Thyroid gland (tissue), 4 donors: Measurements from ENCODE around the gene HACD4. TPM values are rescaled to one million over a fixed set of nuclear protein-coding genes. Genes with fewer than 3 reads are reported as not detected.
A peak's percentile ranks its signal among the peaks of the same experiment; 100 is the strongest.

Source experiments
- DNase-seq, 2 donors: peaks; one replicate each; pipeline ENCODE4 v3.0.0-alpha.2; 2019
- H3K27ac ChIP-seq, 3 donors: fragments of 200-600 bp; sonication (generic); 1 replicate in 2 of 3; 2 replicates in 1 of 3; pipeline ENCODE4 v1.5.1; 2016 to 2019; ENCODE audit warnings: mild to moderate bottlenecking in 1 of 3, moderate library complexity in 1 of 3
- H3K27me3 ChIP-seq: fragments of 200-600 bp; sonication (generic); one replicate; pipeline ENCODE4 v1.5.1; 2019
- H3K36me3 ChIP-seq, 2 donors: fragments of 200-600 bp; sonication (generic); one replicate each; pipeline ENCODE4 v1.5.1; 2016 to 2019
- H3K4me1 ChIP-seq, 2 donors: fragments of 200-600 bp; sonication (generic); one replicate each; pipeline ENCODE4 v1.5.1; 2017 to 2019
- H3K4me3 ChIP-seq, 3 donors: fragments of 200-600 bp; sonication (generic); replicated peaks in 1 of 3; 1 replicate in 2 of 3; 2 replicates in 1 of 3; pipeline ENCODE4 v1.5.1; 2016; ENCODE audit warnings: mild to moderate bottlenecking in 1 of 3
- H3K9me3 ChIP-seq: fragments of 200-600 bp; sonication (generic); one replicate; pipeline ENCODE4 v1.5.1; 2017
- CTCF ChIP-seq, 6 experiments: fragments of 200-600 bp in 3 of 6; fragments of 450-650 bp in 3 of 6; sonication (generic) in 3 of 6; IDR thresholded peaks; one replicate each; pipeline ENCODE4 v1.5.1; 2016 to 2019; ENCODE audit warnings: antibody characterized with exemption in 6 of 6, mild to moderate bottlenecking in 2 of 6, inconsistent platforms in 1 of 6, moderate library complexity in 1 of 6
- POLR2A ChIP-seq, 2 donors: fragments of 450-650 bp; IDR thresholded peaks; one replicate each; pipeline ENCODE4 v1.6.1; 2017; ENCODE audit warnings: antibody characterized with exemption in 2 of 2, mild to moderate bottlenecking in 2 of 2, moderate library complexity in 1 of 2
- WGBS, 2 donors: methylation state at CpG; one replicate each; pipeline ENCODE4 v1.1.5; 2017; 5-methylcytosine and 5-hydroxymethylcytosine counted together
- intact Hi-C: fragments of 100-400 bp; cut with DNase I; formaldehyde crosslinking; loops from one replicate; pipeline ENCODE4 v1.15.1; 2023
- total RNA-seq, 4 donors: library from RNA; depleted of rRNA; stranded (reverse); fragments of >200 nt; gene quantifications; one replicate each; pipeline ENCODE4 v1.2.3, GENCODE V29; 2016

HACD4 gene
- total RNA-seq, 4 donors from 2014 or later, result 1.8 to 4.8 (median 3.3) TPM

GRCh38 chr9:21023861-21024260 is 7.6 kb downstream of the HACD4 start:
- H3K36me3 ChIP-seq, result no peaks in the 10 kb centered on the region
- no peaks in the 10 kb centered on the region for H3K4me1 ChIP-seq
- H3K4me3 ChIP-seq, result no peak overlapping the region
- no peak for DNase-seq
- H3K9me3 ChIP-seq, result no peaks in the 10 kb centered on the region
- intact Hi-C loops, result no loop called here
- WGBS, 2 donors, result 92 to 94% methylated on average over 2 of the region's 2 CpGs
- TF ChIP-seq POLR2A (IDR thresholded peaks at IDR 0.05) (no peak), CTCF (IDR thresholded peaks at IDR 0.05) (no peak)
- H3K27ac ChIP-seq, result no peak overlapping the region
- H3K27me3 ChIP-seq, result no peaks in the 10 kb centered on the region

DNA sequence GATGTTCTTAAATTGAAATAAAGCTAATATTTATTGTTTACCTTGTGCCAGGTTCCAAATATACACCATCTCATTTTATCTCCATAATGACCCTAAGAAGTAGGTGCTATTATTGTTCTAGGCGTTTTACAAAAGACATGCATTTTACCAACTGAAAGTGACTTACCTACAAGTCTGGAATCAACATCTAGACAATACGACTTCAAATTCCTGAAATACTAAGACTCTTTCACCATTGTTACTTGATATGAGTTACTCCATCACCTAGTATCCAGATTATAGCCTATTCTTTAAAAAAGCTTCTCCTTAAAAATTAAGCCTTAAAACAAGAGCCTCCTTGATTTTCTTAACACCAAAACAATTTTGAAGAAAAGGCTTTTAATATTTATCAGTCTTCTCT is 13.3 kb downstream of the HACD4 start:
- no peak for TF ChIP-seq POLR2A (IDR thresholded peaks at IDR 0.05)
- no peak for TF ChIP-seq CTCF (IDR thresholded peaks at IDR 0.05)
- no peak for DNase-seq
- no peaks in the 10 kb centered on the region for H3K36me3 ChIP-seq
- peaks cover 6 to 12% of the 10 kb centered on the region in 2 donors for H3K4me1 ChIP-seq
- H3K4me3 ChIP-seq, result no peak overlapping the region
- H3K9me3 ChIP-seq, result no peaks in the 10 kb centered on the region
- WGBS, 2 donors, result 88 to 93% methylated on average over 2 of the region's 2 CpGs
- intact Hi-C loops, result no loop called here
- no peak overlapping the region for H3K27ac ChIP-seq
- no peaks in the 10 kb centered on the region for H3K27me3 ChIP-seq

GRCh38 chr9:21016701-21017491 is 14.5 kb downstream of the HACD4 start:
- intact Hi-C loops, result no loop called here
- no peak overlapping the region for H3K4me3 ChIP-seq
- no peak overlapping the region for H3K27ac ChIP-seq
- no peaks in the 10 kb centered on the region for H3K36me3 ChIP-seq
- peaks cover 6 to 12% of the 10 kb centered on the region in 2 donors for H3K4me1 ChIP-seq
- TF ChIP-seq POLR2A (IDR thresholded peaks at IDR 0.05) (no peak), CTCF (IDR thresholded peaks at IDR 0.05) (no peak)
- 84 to 85% methylated on average over 2 of the region's 2 CpGs for WGBS, 2 donors
- DNase-seq, result no peak
- H3K27me3 ChIP-seq, result no peaks in the 10 kb centered on the region
- no peaks in the 10 kb centered on the region for H3K9me3 ChIP-seq

DNA sequence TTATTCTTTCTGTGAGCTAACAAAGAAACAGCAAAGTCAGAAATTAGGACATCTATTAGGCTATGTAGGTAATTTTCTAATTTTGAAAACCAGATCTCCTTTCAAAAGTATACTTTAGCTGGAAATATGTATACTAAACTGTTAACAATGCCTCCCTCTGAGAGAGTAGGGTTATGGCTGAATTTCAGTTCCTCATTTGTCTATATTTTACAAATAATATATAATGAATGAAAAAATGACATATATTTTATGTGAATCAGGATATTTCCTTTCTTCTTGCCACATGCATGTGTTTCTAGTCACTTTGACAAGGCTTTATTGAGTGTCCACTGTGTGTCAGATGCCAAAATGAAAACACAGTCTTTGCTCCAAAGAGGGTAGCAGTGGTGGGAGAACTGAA is 15.4 kb downstream of the HACD4 start:
- Histone ChIP-seq H3K27me3 (no peaks in the 10 kb centered on the region), H3K4me3 (no peak overlapping the region), H3K4me1 (peaks cover 6 to 12% of the 10 kb centered on the region in 2 donors), H3K9me3 (no peaks in the 10 kb centered on the region), H3K27ac (no peak overlapping the region), H3K36me3 (no peaks in the 10 kb centered on the region)
- TF ChIP-seq POLR2A (IDR thresholded peaks at IDR 0.05) (no peak), CTCF (IDR thresholded peaks at IDR 0.05) (no peak)
- DNase-seq, result no peak
- intact Hi-C loops, result no loop called here

DNA sequence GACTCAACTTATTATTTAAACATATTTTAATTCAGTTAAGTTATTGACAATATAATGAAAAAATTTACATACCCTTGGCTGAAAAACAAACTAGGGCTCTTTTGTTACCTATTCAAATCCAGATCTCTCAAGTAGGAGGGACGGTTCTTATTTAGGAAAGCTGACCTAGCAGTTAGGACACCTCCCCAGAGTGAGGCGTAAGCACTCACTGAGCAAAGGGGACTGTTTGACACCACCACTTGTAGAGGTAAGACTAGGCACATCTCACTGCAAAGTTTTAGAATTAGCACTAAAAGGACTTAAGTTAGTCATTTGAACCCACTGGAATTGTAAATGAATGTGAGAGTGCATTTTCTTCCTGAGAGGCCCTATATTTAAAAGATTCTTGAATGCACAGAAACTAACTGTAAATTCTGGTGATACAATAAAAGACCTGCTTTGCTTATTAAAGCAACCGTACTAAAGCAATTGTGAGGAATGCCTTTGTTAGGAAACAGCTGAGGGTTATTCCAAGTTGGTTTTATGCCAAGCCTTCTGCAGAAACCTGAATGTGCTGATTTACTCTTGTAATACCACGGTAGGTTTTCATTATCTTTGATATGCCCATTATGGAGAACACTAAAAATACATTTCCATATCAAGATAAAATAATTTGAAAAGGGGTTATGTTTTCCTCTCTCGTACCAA is 16.2 kb downstream of the HACD4 start:
- 34 to 57% methylated on average over 5 of the region's 5 CpGs for WGBS, 2 donors
- Histone ChIP-seq H3K4me3 (no peak overlapping the region), H3K9me3 (no peaks in the 10 kb centered on the region), H3K27ac (peak overlapping the region in 1 of 3 donors; percentile 37), H3K36me3 (no peaks in the 10 kb centered on the region), H3K27me3 (no peaks in the 10 kb centered on the region), H3K4me1 (peaks cover 6 to 12% of the 10 kb centered on the region in 2 donors)
- TF ChIP-seq POLR2A (IDR thresholded peaks at IDR 0.05) (no peak), CTCF (IDR thresholded peaks at IDR 0.05) (no peak)
- DNase-seq, result no peak
- intact Hi-C loops, result no loop called here
